Kidney (tissue), 14 donors: ENCODE results near the gene HNRNPC. TPM values are rescaled to one million over a fixed set of nuclear protein-coding genes. Genes with fewer than 3 reads are reported as not detected.

Experiments used
- DNase-seq, 5 donors: peaks; one replicate each; pipeline ENCODE4 v3.0.0-alpha.2; 2013 to 2020
- FAIRE-seq: peaks from 2 replicates; lab custom pipeline; 2012; peaks lifted over from hg19 to GRCh38; lab: Jason Lieb, UNC
- H3K27ac ChIP-seq, 2 donors: one replicate each; pipeline ENCODE4 v1.7.0; 2013; ENCODE audit warnings: low read depth in 2 of 2, low read length in 2 of 2, inconsistent platforms in 1 of 2
- H3K27me3 ChIP-seq: one replicate; pipeline ENCODE4 v1.7.1; 2013; ENCODE audit warnings: low read length, inconsistent platforms; ENCODE audit not compliant: control insufficient read depth, insufficient read depth
- H3K36me3 ChIP-seq, 3 donors: one replicate each; pipeline versions ENCODE4 v1.7.0 to v1.7.1; 2013; ENCODE audit warnings: low read length in 3 of 3, control low read depth in 1 of 3, inconsistent platforms in 1 of 3; ENCODE audit not compliant: insufficient read depth in 3 of 3, control insufficient read depth in 2 of 3
- H3K4me1 ChIP-seq, 3 donors: one replicate each; pipeline versions ENCODE4 v1.7.0 to v1.7.1; 2013; ENCODE audit warnings: low read length in 3 of 3, inconsistent platforms in 1 of 3, low read depth in 1 of 3; ENCODE audit not compliant: control insufficient read depth in 2 of 3, insufficient read depth in 2 of 3
- H3K4me3 ChIP-seq, 3 donors: one replicate each; pipeline versions ENCODE4 v1.7.0 to v1.8.1; 2013; ENCODE audit warnings: low read length in 3 of 3, control low read depth in 1 of 3, inconsistent platforms in 1 of 3
- H3K9ac ChIP-seq, 3 donors: one replicate each; pipeline versions ENCODE4 v1.7.0 to v1.7.1; 2013; ENCODE audit warnings: low read length in 3 of 3, control low read depth in 1 of 3, inconsistent platforms in 1 of 3
- H3K9me3 ChIP-seq, 3 donors: one replicate each; pipeline versions ENCODE4 v1.7.0 to v1.7.1; 2013; ENCODE audit warnings: low read length in 3 of 3, control low read depth in 1 of 3, inconsistent platforms in 1 of 3; ENCODE audit not compliant: control insufficient read depth in 2 of 3, insufficient read depth in 1 of 3
- intact Hi-C: fragments of 100-400 bp; cut with DNase I; formaldehyde crosslinking; loops from one replicate; pipeline ENCODE4 v1.11.1; 2022
- polyA plus RNA-seq: library from polyadenylated mRNA; stranded (reverse); fragments of 350-450 nt; fragmentation: Illumina TruSeq; extraction: RNeasy Lipid Tissue Mini Kit (QIAGEN cat#74804); gene quantifications from one replicate; pipeline ENCODE4 v1.2.3, GENCODE V29; 2014; ENCODE audit warnings: low read depth, low replicate concordance; ENCODE audit not compliant: insufficient read depth
- total RNA-seq: library from RNA; stranded (reverse); fragmentation: NEBNext Ultra II Directional; extraction: Animal tissue kit (Norgen Biotek cat#: 25700); gene quantifications from one replicate; pipeline ENCODE4 v1.2.1, GENCODE V29; 2021
- TF ChIP-seq, protein P1 (sequence below): IDR thresholded peaks from 3 replicates; pipeline ENCODE4 v1.5.1; 2012; ENCODE audit warnings: mild to moderate bottlenecking, moderate library complexity, borderline replicate concordance; ENCODE audit not compliant: insufficient read depth; ENCODE audit errors: extremely low read depth
- donor health status: control.
- donor health status: control.
- donor health status: control.
- donor health status: control.
- donor health status: control.
- donor health status: DM: yes; HTN: yes; CAD: no.
- donor health status: Normal renal cell carcinoma (clear cell type).

The HNRNPC gene
- total and polyA plus RNA-seq, 2 donors from 2014 or later = 398 to 462 TPM

DNA sequence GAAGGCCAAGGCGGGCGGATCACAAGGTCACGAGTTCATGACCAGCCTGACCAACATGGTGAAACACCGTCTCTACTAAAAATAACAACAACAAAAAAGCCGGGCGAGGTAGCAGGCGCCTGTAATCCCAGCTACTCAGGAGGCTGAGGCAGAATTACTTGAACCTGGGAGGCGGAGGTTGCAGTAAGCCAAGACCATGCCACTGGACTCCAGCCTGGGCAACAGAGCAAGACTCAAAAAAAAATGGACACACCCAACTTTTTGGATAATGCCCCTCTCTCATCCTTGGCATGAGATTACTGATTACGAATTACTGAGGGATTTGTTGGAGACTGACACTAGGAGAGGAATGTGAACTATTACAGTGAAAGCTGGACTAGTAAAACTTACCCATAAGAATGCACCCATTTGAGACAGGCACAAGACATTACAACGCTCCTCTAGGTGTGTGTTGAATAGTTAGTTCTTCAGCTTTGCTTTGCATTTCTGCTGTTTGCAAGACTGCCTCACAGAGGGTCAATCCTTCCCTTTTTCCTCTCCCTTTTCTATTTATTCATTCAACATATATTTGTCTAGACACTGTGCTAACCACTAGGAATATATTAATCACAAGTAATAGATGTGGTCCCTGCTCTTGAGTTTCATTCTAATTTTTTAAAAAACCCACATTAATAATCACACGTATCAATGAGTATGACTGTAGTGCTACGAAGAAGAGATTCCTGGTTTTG is 67.3 kb downstream of the HNRNPC start:
- Histone ChIP-seq H3K27ac (no peak overlapping the region), H3K9me3 (peaks cover 0 to 5% (median 2%) of the 10 kb centered on the region in 3 donors), H3K4me3 (no peak overlapping the region), H3K27me3 (no peaks in the 10 kb centered on the region), H3K36me3 (peaks cover 0 to 10% (median 2%) of the 10 kb centered on the region in 3 donors), H3K4me1 (no peaks in the 10 kb centered on the region), H3K9ac (no peak overlapping the region)
- intact Hi-C loops = no loop called here
- FAIRE-seq (no peak), DNase-seq (no peak)
- TF ChIP-seq, protein P1, sequence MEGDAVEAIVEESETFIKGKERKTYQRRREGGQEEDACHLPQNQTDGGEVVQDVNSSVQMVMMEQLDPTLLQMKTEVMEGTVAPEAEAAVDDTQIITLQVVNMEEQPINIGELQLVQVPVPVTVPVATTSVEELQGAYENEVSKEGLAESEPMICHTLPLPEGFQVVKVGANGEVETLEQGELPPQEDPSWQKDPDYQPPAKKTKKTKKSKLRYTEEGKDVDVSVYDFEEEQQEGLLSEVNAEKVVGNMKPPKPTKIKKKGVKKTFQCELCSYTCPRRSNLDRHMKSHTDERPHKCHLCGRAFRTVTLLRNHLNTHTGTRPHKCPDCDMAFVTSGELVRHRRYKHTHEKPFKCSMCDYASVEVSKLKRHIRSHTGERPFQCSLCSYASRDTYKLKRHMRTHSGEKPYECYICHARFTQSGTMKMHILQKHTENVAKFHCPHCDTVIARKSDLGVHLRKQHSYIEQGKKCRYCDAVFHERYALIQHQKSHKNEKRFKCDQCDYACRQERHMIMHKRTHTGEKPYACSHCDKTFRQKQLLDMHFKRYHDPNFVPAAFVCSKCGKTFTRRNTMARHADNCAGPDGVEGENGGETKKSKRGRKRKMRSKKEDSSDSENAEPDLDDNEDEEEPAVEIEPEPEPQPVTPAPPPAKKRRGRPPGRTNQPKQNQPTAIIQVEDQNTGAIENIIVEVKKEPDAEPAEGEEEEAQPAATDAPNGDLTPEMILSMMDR = no peak

- intact Hi-C loops = no loop called here
- DNase-seq (no peak), FAIRE-seq (no peak)
- TF ChIP-seq, protein P1 = no peak
- no peak overlapping the region for H3K9ac ChIP-seq
- no peaks in the 10 kb centered on the region for H3K27me3 ChIP-seq
- no peak overlapping the region for H3K4me3 ChIP-seq
- H3K27ac ChIP-seq = no peak overlapping the region
- H3K4me1 ChIP-seq = no peaks in the 10 kb centered on the region
- peaks cover 0 to 10% (median 0%) of the 10 kb centered on the region in 3 donors for H3K36me3 ChIP-seq
- peaks cover 0 to 5% (median 2%) of the 10 kb centered on the region in 3 donors for H3K9me3 ChIP-seq
Observed at GRCh38 chr14:21200752-21201461, 68.3 kb downstream of the HNRNPC start.

DNA sequence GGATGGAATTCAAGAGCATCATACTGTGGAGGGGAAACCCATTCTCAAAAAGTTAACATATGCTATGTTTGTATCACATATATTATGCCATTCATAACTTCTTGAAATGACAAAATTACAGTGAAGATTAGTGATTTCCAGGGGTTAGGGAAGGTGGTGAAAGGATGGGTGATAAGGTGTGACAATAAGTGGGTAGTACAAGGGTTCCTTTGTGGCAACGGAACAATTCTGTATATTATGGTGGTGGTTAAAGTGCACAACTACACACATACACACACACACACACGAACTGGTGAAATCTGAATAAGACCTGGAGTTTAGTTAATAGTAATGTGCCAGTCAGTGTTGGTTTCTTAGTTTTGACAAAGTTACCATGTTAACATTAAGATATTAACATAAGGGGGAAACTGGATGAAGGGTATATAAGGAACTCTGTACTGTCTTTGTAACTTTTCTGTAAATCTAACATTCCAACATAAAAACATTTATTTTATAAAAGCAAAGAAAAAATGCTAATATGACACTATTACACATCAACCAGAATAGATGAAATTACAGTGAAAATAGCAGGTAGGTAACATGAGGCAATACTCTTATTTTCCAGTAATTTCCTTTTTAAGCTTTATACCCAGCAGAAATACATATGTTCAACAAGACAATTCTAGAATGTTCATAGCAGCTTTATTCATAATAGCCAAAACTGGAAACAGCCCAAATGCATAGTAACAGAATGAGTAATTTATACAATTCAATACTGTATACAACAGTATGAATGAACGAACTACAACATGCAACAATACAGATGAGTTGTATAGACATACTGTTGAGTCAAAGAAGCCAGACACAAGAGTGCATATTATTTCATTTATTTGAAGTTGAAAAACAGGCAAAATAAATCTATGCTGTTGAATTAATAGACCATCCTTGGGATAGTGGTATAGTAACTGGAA is 69.4 kb downstream of the HNRNPC start:
- Histone ChIP-seq H3K9ac (no peak overlapping the region), H3K27ac (no peak overlapping the region), H3K4me3 (no peak overlapping the region), H3K36me3 (peaks cover 0 to 7% (median 0%) of the 10 kb centered on the region in 3 donors), H3K9me3 (peaks cover 0 to 5% (median 2%) of the 10 kb centered on the region in 3 donors), H3K27me3 (no peaks in the 10 kb centered on the region), H3K4me1 (no peaks in the 10 kb centered on the region)
- intact Hi-C loops = no loop called here
- TF ChIP-seq, protein P1 = no peak
- DNase-seq (no peak), FAIRE-seq (no peak)
